HEK293 (cell line): ENCODE measurements around the gene KLHL21.

Experiments
- GFI1B ChIP-seq: fragments of 450-650 bp; formaldehyde crosslinking; IDR thresholded peaks from 2 replicates; pipeline ENCODE4 v1.5.1; 2016; ENCODE audit warnings: missing biosample characterization, missing genetic modification characterization
- KLF1 ChIP-seq: fragments of 450-650 bp; formaldehyde crosslinking; IDR thresholded peaks from 2 replicates; pipeline ENCODE4 v1.5.1; 2016; ENCODE audit warnings: missing biosample characterization, missing genetic modification characterization
- KLF17 ChIP-seq: fragments of 450-650 bp; formaldehyde crosslinking; IDR thresholded peaks from 2 replicates; pipeline ENCODE4 v1.5.1; 2016; ENCODE audit warnings: missing biosample characterization, missing genetic modification characterization
- KLF8 ChIP-seq: fragments of 450-650 bp; formaldehyde crosslinking; IDR thresholded peaks from 2 replicates; pipeline ENCODE4 v1.5.1; 2016; ENCODE audit warnings: missing biosample characterization, missing genetic modification characterization
- KLF9 ChIP-seq: fragments of 450-650 bp; formaldehyde crosslinking; IDR thresholded peaks from 2 replicates; pipeline ENCODE4 v1.5.1; 2016; ENCODE audit warnings: missing biosample characterization, missing genetic modification characterization, low read depth
- OVOL3 ChIP-seq: fragments of 450-650 bp; formaldehyde crosslinking; IDR thresholded peaks from 2 replicates; pipeline ENCODE4 v1.5.1; 2016; ENCODE audit warnings: missing biosample characterization, missing genetic modification characterization
- PATZ1 ChIP-seq: fragments of 450-650 bp; formaldehyde crosslinking; IDR thresholded peaks from 2 replicates; pipeline ENCODE4 v1.5.1; 2016; ENCODE audit warnings: missing biosample characterization, missing genetic modification characterization
- REST ChIP-seq: fragments of 450-650 bp; formaldehyde crosslinking; IDR thresholded peaks from 2 replicates; pipeline ENCODE4 v1.5.1; 2016; ENCODE audit warnings: missing biosample characterization, missing genetic modification characterization
- SP3 ChIP-seq: fragments of 450-650 bp; formaldehyde crosslinking; IDR thresholded peaks from 2 replicates; pipeline ENCODE4 v1.5.1; 2016; ENCODE audit warnings: missing biosample characterization, missing genetic modification characterization
- YY1 ChIP-seq: fragments of 450-650 bp; formaldehyde crosslinking; IDR thresholded peaks from 2 replicates; pipeline ENCODE4 v1.5.1; 2018; ENCODE audit warnings: missing biosample characterization, missing genetic modification characterization
- ZBTB7A ChIP-seq: fragments of 450-650 bp; formaldehyde crosslinking; IDR thresholded peaks from 2 replicates; pipeline ENCODE4 v1.5.1; 2016; ENCODE audit warnings: low read depth, missing biosample characterization, missing genetic modification characterization
- ZBTB8A ChIP-seq: fragments of 450-650 bp; formaldehyde crosslinking; IDR thresholded peaks from 2 replicates; pipeline ENCODE4 v1.5.1; 2016; ENCODE audit warnings: missing biosample characterization, missing genetic modification characterization
- ZFP3 ChIP-seq: fragments of 450-650 bp; formaldehyde crosslinking; IDR thresholded peaks from 2 replicates; pipeline ENCODE4 v1.5.1; 2016; ENCODE audit warnings: low read depth, missing biosample characterization, missing genetic modification characterization
- ZIC2 ChIP-seq: fragments of 450-650 bp; formaldehyde crosslinking; IDR thresholded peaks from 2 replicates; pipeline ENCODE4 v1.5.1; 2016; ENCODE audit warnings: missing biosample characterization, missing genetic modification characterization
- ZNF10 ChIP-seq: fragments of 450-650 bp; formaldehyde crosslinking; IDR thresholded peaks from 2 replicates; pipeline ENCODE4 v1.5.1; 2017; ENCODE audit warnings: missing biosample characterization, missing genetic modification characterization
- ZNF140 ChIP-seq: fragments of 450-650 bp; formaldehyde crosslinking; IDR thresholded peaks from 2 replicates; pipeline ENCODE4 v1.5.1; 2016; ENCODE audit warnings: missing biosample characterization, missing genetic modification characterization
- ZNF169 ChIP-seq: fragments of 450-650 bp; formaldehyde crosslinking; IDR thresholded peaks from 2 replicates; pipeline ENCODE4 v1.5.1; 2016; ENCODE audit warnings: missing biosample characterization, missing genetic modification characterization
- ZNF19 ChIP-seq: fragments of 450-650 bp; formaldehyde crosslinking; IDR thresholded peaks from 2 replicates; pipeline ENCODE4; 2016; ENCODE audit warnings: missing biosample characterization, missing genetic modification characterization, low read depth
- ZNF221 ChIP-seq: fragments of 450-650 bp; formaldehyde crosslinking; IDR thresholded peaks from 2 replicates; pipeline ENCODE4 v1.5.1; 2017; ENCODE audit warnings: missing biosample characterization, missing genetic modification characterization, borderline replicate concordance
- ZNF24 ChIP-seq: fragments of 450-650 bp; formaldehyde crosslinking; IDR thresholded peaks from 2 replicates; pipeline ENCODE4 v1.5.1; 2016; ENCODE audit warnings: missing biosample characterization, missing genetic modification characterization
- ZNF302 ChIP-seq: fragments of 450-650 bp; formaldehyde crosslinking; IDR thresholded peaks from 2 replicates; pipeline ENCODE4 v1.5.1; 2016; ENCODE audit warnings: missing biosample characterization, missing genetic modification characterization, low read depth
- ZNF366 ChIP-seq: fragments of 450-650 bp; formaldehyde crosslinking; conservative IDR thresholded peaks from 2 replicates; pipeline ENCODE4 v1.5.1; 2016; ENCODE audit warnings: missing biosample characterization, missing genetic modification characterization
- ZNF416 ChIP-seq: fragments of 450-650 bp; formaldehyde crosslinking; IDR thresholded peaks from 2 replicates; pipeline ENCODE4 v1.5.1; 2016; ENCODE audit warnings: missing biosample characterization, missing genetic modification characterization
- ZNF426 ChIP-seq: fragments of 450-650 bp; formaldehyde crosslinking; IDR thresholded peaks from 2 replicates; pipeline ENCODE4 v1.5.1; 2017; ENCODE audit warnings: missing biosample characterization, missing genetic modification characterization, mild to moderate bottlenecking, inconsistent platforms, moderate library complexity
- ZNF449 ChIP-seq: fragments of 450-650 bp; formaldehyde crosslinking; IDR thresholded peaks from 2 replicates; pipeline ENCODE4 v1.5.1; 2017; ENCODE audit warnings: missing biosample characterization, mild to moderate bottlenecking, missing genetic modification characterization, moderate library complexity
- ZNF521 ChIP-seq: fragments of 450-650 bp; formaldehyde crosslinking; IDR thresholded peaks from 2 replicates; pipeline ENCODE4 v1.5.1; 2017; ENCODE audit warnings: missing biosample characterization, mild to moderate bottlenecking, missing genetic modification characterization
- ZNF529 ChIP-seq: fragments of 450-650 bp; formaldehyde crosslinking; IDR thresholded peaks from 2 replicates; pipeline ENCODE4 v1.5.1; 2017; ENCODE audit warnings: missing genetic modification characterization, missing biosample characterization; ENCODE audit not compliant: insufficient replicate concordance
- ZNF549 ChIP-seq: fragments of 450-650 bp; IDR thresholded peaks from 2 replicates; pipeline ENCODE4 v1.5.1; 2018; ENCODE audit warnings: missing biosample characterization, missing genetic modification characterization, mild to moderate bottlenecking, inconsistent platforms, moderate library complexity
- ZNF621 ChIP-seq: fragments of 450-650 bp; formaldehyde crosslinking; IDR thresholded peaks from 2 replicates; pipeline ENCODE4 v1.5.1; 2017; ENCODE audit warnings: missing biosample characterization, missing genetic modification characterization
- ZNF623 ChIP-seq: fragments of 450-650 bp; formaldehyde crosslinking; IDR thresholded peaks from 2 replicates; pipeline ENCODE4 v1.5.1; 2016; ENCODE audit warnings: missing biosample characterization, missing genetic modification characterization
- ZNF660 ChIP-seq: fragments of 450-650 bp; IDR thresholded peaks from 2 replicates; pipeline ENCODE4 v1.5.1; 2018; ENCODE audit warnings: missing biosample characterization, mild to moderate bottlenecking, missing genetic modification characterization
- ZNF664 ChIP-seq: fragments of 450-650 bp; formaldehyde crosslinking; IDR thresholded peaks from 2 replicates; pipeline ENCODE4 v1.5.1; 2016; ENCODE audit warnings: missing biosample characterization, missing genetic modification characterization
- ZNF701 ChIP-seq: fragments of 450-650 bp; formaldehyde crosslinking; IDR thresholded peaks from 2 replicates; pipeline ENCODE4 v1.5.1; 2016; ENCODE audit warnings: missing biosample characterization, missing genetic modification characterization
- ZNF707 ChIP-seq: fragments of 450-650 bp; formaldehyde crosslinking; IDR thresholded peaks from 2 replicates; pipeline ENCODE4 v1.5.1; 2016; ENCODE audit warnings: missing biosample characterization, missing genetic modification characterization

Gene KLHL21

GRCh38 chr1:6554031-6554906, 48.4 kb downstream of the KLHL21 start, which contains the start of gene NOL9 (continued):
- TF ChIP-seq GFI1B (no peak), KLF8 (tag by site-specific recombination) (peak; percentile 95), KLF1 (tag by site-specific recombination) (peak; percentile 45), PATZ1 (tag by site-specific recombination) (peak; percentile 42; the same call in 1 of the 2 replicates), ZNF621 (tag by site-specific recombination) (no peak), ZNF701 (no peak), ZFP3 (tag by site-specific recombination) (no peak), ZNF549 (tag by site-specific recombination) (no peak), ZNF449 (tag by site-specific recombination) (0 out of 2 replicates have a peak, but pooled peaks have one; percentile 34), YY1 (tag by site-specific recombination) (peak; percentile 97), KLF17 (tag by site-specific recombination) (peak; percentile 50; the same call in 1 of the 2 replicates), ZNF140 (tag by site-specific recombination) (no peak), ZNF10 (tag by site-specific recombination) (peak; percentile 41; the same call in 1 of the 2 replicates), ZNF660 (peak; percentile 93; the same call in 1 of the 2 replicates), ZNF664 (tag by site-specific recombination) (no peak), ZNF521 (tag by site-specific recombination) (no peak), ZNF169 (tag by site-specific recombination) (no peak), ZBTB8A (tag by site-specific recombination) (peak; percentile 61; the same call in 1 of the 2 replicates), ZNF426 (no peak), OVOL3 (no peak), ZNF416 (tag by site-specific recombination) (no peak), ZNF623 (tag by site-specific recombination) (no peak), ZNF24 (peak; percentile 74), ZBTB7A (tag by site-specific recombination) (no peak), ZNF529 (no peak), ZNF707 (no peak), ZNF19 (no peak), REST (tag by site-specific recombination) (no peak), ZNF366 (tag by site-specific recombination) (no peak), ZNF221 (tag by site-specific recombination) (no peak), SP3 (tag by site-specific recombination) (peak; percentile 88), ZNF302 (tag by site-specific recombination) (no peak), ZIC2 (tag by site-specific recombination) (peak; percentile 20; the same call in 1 of the 2 replicates), KLF9 (peak; percentile 51; the same call in 1 of the 2 replicates)
